ENCODE results near the gene CIITA. TPM values are rescaled to one million over a fixed set of nuclear protein-coding genes. Genes with fewer than 3 reads are reported as not detected.
A peak's percentile ranks its signal among the peaks of the same experiment; 100 is the strongest.
"Not testable (repeated sequence)": the region's sequence is repeated elsewhere in the genome, so short reads cannot be mapped to it uniquely, and the experiment has no call there.

Gene CIITA
- polyA plus RNA-seq, 1 donor, result 11.9 TPM

- Histone ChIP-seq H3K4me3 (ENCODE audit: low read length) (no peak overlapping the region), H3K27me3 (ENCODE audit: control insufficient read depth, insufficient read depth, low read length) (no peaks in the 10 kb centered on the region), H3K9me3 (ENCODE audit: control insufficient read depth, low read depth, low read length) (no peaks in the 10 kb centered on the region), H3K27ac (ENCODE audit: low read length) (no peak overlapping the region), H3K4me1 (ENCODE audit: control insufficient read depth, insufficient read depth, low read length) (peaks cover 37% of the 10 kb centered on the region), H3K36me3 (ENCODE audit: control insufficient read depth, insufficient read depth, low read length) (peaks cover 36% of the 10 kb centered on the region)
- no peak for DNase-seq
- WGBS (ENCODE audit: insufficient coverage, low lambda C conversion rate), result 80% methylated on average over 1 of the region's 8 CpGs
These were observed 59.4 kb downstream of the CIITA start for GRCh38 chr16:10936272-10936984.

DNA sequence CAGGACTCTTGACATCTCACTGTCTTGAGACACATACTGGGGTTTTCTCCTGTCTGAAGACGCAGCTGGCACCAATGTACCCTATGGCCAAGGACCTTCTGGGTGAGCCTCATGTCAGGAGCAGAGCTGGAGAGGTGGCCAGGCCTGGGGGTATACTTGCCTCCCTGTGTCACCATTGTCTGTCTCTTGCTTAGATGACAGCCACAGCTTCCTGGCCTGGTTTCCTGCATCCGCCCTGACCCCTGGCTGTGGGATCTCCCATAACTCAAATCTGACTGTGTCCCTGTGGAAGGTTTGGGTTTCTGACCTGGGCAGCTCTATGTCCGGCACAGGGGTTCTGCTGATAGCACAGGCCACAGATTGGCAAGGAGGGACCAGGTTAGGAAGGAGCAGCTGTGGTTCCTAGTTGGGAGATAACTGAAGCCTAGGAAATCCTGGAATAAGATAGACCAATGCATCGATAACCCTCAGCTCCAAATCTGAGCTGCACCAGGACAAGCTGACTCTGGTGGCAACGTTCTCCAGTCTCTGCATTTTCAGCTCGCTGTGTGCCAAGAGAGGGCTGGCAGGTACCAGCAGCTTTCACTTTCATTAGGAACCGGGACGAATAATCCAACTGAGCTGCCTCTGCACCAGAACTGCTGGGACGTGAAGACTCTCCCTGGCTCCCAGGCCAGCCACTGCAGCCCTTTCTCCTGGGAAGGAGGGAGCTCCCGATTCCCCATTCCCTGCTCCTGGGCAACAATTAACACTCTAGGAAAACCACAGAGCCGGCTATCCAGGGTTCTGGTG is 60.3 kb downstream of the CIITA start:
- peaks cover 30% of the 10 kb centered on the region for H3K36me3 ChIP-seq (ENCODE audit: control insufficient read depth, insufficient read depth, low read length)
- DNase-seq, result no peak
- H3K27ac ChIP-seq (ENCODE audit: low read length), result no peak overlapping the region
- H3K9me3 ChIP-seq (ENCODE audit: control insufficient read depth, low read depth, low read length), result no peaks in the 10 kb centered on the region
- WGBS (ENCODE audit: insufficient coverage, low lambda C conversion rate), result no CpG with 5 or more reads among the region's 11 CpGs
- no peaks in the 10 kb centered on the region for H3K27me3 ChIP-seq (ENCODE audit: control insufficient read depth, insufficient read depth, low read length)
- no peak overlapping the region for H3K4me3 ChIP-seq (ENCODE audit: low read length)
- peaks cover 37% of the 10 kb centered on the region for H3K4me1 ChIP-seq (ENCODE audit: control insufficient read depth, insufficient read depth, low read length)

DNA sequence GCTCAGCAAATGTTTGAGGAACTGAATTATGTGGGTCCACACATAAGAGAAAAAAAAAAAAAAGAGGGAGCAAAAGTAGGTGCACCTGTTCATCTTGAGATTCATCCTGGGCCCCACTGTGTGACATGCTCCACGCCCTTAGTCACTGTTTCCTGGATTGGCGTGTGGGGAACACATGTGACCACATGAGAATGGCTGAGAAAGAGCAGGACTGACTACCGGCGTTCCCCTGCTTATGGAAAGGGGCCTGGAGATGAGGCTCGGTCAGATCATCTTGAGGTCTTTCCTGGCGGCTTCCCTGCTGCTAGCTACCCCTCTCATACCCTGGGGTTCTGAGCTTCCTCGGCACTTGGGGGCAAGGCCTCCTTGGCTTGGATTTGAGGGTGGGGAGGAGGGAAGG is 61.3 kb downstream of the CIITA start:
- no CpG with 5 or more reads among the region's 7 CpGs for WGBS (ENCODE audit: insufficient coverage, low lambda C conversion rate)
- Histone ChIP-seq H3K9me3 (ENCODE audit: control insufficient read depth, low read depth, low read length) (no peaks in the 10 kb centered on the region), H3K27ac (ENCODE audit: low read length) (peak overlapping the region; percentile 77), H3K4me3 (ENCODE audit: low read length) (no peak overlapping the region), H3K36me3 (ENCODE audit: control insufficient read depth, insufficient read depth, low read length) (peaks cover 24% of the 10 kb centered on the region), H3K4me1 (ENCODE audit: control insufficient read depth, insufficient read depth, low read length) (peaks cover 37% of the 10 kb centered on the region), H3K27me3 (ENCODE audit: control insufficient read depth, insufficient read depth, low read length) (no peaks in the 10 kb centered on the region)
- DNase-seq, result peak in 1 of 2 donors; percentile 64

- DNase-seq, result peak; percentile 43 to 63
- Histone ChIP-seq H3K9me3 (ENCODE audit: control insufficient read depth, low read depth, low read length) (no peaks in the 10 kb centered on the region), H3K4me3 (ENCODE audit: low read length) (no peak overlapping the region), H3K27me3 (ENCODE audit: control insufficient read depth, insufficient read depth, low read length) (no peaks in the 10 kb centered on the region), H3K36me3 (ENCODE audit: control insufficient read depth, insufficient read depth, low read length) (peaks cover 19% of the 10 kb centered on the region), H3K4me1 (ENCODE audit: control insufficient read depth, insufficient read depth, low read length) (peaks cover 37% of the 10 kb centered on the region), H3K27ac (ENCODE audit: low read length) (peak overlapping the region; percentile 77)
- 20% methylated on average over 1 of the region's 7 CpGs for WGBS (ENCODE audit: insufficient coverage, low lambda C conversion rate)
These were observed 62.0 kb downstream of the CIITA start for GRCh38 chr16:10938796-10939648.

GRCh38 chr16:10939649-10940234 is 62.7 kb downstream of the CIITA start:
- Histone ChIP-seq H3K27me3 (ENCODE audit: control insufficient read depth, insufficient read depth, low read length) (no peaks in the 10 kb centered on the region), H3K4me1 (ENCODE audit: control insufficient read depth, insufficient read depth, low read length) (peaks cover 37% of the 10 kb centered on the region), H3K36me3 (ENCODE audit: control insufficient read depth, insufficient read depth, low read length) (peaks cover 14% of the 10 kb centered on the region), H3K9me3 (ENCODE audit: control insufficient read depth, low read depth, low read length) (no peaks in the 10 kb centered on the region), H3K4me3 (ENCODE audit: low read length) (peak overlapping the region; percentile 55), H3K27ac (ENCODE audit: low read length) (no peak overlapping the region)
- 90% methylated on average over 2 of the region's 7 CpGs for WGBS (ENCODE audit: insufficient coverage, low lambda C conversion rate)
- DNase-seq, result no peak

GRCh38 chr16:10940501-10941079 is 63.6 kb downstream of the CIITA start:
- no peaks in the 10 kb centered on the region for H3K27me3 ChIP-seq (ENCODE audit: control insufficient read depth, insufficient read depth, low read length)
- WGBS (ENCODE audit: insufficient coverage, low lambda C conversion rate), result no CpG with 5 or more reads among the region's 8 CpGs
- H3K9me3 ChIP-seq (ENCODE audit: control insufficient read depth, low read depth, low read length), result no peaks in the 10 kb centered on the region
- peaks cover 14% of the 10 kb centered on the region for H3K36me3 ChIP-seq (ENCODE audit: control insufficient read depth, insufficient read depth, low read length)
- peaks cover 41% of the 10 kb centered on the region for H3K4me1 ChIP-seq (ENCODE audit: control insufficient read depth, insufficient read depth, low read length)
- peak overlapping the region; percentile 7 for H3K27ac ChIP-seq (ENCODE audit: low read length)
- peak overlapping the region; percentile 55 for H3K4me3 ChIP-seq (ENCODE audit: low read length)
- DNase-seq, result peak; percentile 53 to 71

- peak in 1 of 2 donors; percentile 48 for DNase-seq
- peaks cover 13% of the 10 kb centered on the region for H3K36me3 ChIP-seq (ENCODE audit: control insufficient read depth, insufficient read depth, low read length)
- H3K4me3 ChIP-seq (ENCODE audit: low read length), result peak overlapping the region; percentile 55
- H3K9me3 ChIP-seq (ENCODE audit: control insufficient read depth, low read depth, low read length), result no peaks in the 10 kb centered on the region
- peaks cover 44% of the 10 kb centered on the region for H3K4me1 ChIP-seq (ENCODE audit: control insufficient read depth, insufficient read depth, low read length)
- peak overlapping the region; percentile 7 for H3K27ac ChIP-seq (ENCODE audit: low read length)
- whole genome bisulfite sequencing (ENCODE audit: insufficient coverage, low lambda C conversion rate), result no CpG with 5 or more reads among the region's 36 CpGs
- H3K27me3 ChIP-seq (ENCODE audit: control insufficient read depth, insufficient read depth, low read length), result no peaks in the 10 kb centered on the region
These were observed 64.3 kb downstream of the CIITA start for GRCh38 chr16:10941127-10941933.

GRCh38 chr16:10941935-10942351 is 64.9 kb downstream of the CIITA start:
- Histone ChIP-seq H3K4me3 (ENCODE audit: low read length) (peak overlapping the region; percentile 55), H3K36me3 (ENCODE audit: control insufficient read depth, insufficient read depth, low read length) (peaks cover 10% of the 10 kb centered on the region), H3K4me1 (ENCODE audit: control insufficient read depth, insufficient read depth, low read length) (peaks cover 47% of the 10 kb centered on the region)
- H3K27ac ChIP-seq (ENCODE audit: low read length); H3K27me3 ChIP-seq (ENCODE audit: control insufficient read depth, insufficient read depth, low read length); H3K9me3 ChIP-seq (ENCODE audit: control insufficient read depth, low read depth, low read length): not testable (repeated sequence)
- DNase-seq, result peak in 1 of 2 donors; percentile 37
- no CpG with 5 or more reads among the region's 52 CpGs for WGBS (ENCODE audit: insufficient coverage, low lambda C conversion rate)

DNA sequence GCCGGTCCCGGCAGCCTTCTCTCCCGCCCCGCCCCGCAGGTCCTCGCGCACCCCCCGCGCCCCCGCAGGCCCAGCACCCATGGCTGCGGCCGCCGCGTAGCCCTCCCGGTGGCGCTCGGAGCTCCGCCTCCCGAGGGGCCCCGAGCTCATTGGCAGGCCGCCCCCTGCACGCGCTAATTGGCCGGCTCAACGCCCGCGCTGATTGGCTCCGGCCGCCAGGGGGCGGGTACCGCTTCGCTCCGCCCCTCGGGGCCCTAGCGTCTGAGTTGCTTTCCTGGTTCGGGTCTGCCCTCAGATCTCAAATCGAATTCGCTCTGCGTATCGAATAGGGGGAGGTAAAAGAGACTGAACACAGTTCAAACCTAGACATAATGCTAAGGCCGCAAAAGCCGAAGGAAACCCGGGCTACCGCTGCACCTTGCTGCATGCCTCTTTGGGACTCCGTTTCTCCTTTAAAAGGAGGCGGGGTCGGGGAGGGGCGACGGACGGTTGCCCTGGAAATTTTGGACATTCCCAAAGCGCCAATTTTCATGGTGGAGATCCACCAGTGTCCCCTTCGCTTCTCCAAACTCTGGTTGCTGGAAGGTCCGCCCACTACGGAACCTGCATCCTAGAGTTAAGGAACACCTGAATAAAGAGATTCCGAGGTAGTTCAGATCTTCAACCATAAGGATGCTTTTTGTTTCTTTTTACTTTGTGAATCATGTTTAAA is 65.5 kb downstream of the CIITA start, which contains the start of gene DEXI:
DEXI (minus strand) TSS at position 117 of the 712 bp plus-strand sequence. CDS start 463 bp downstream, outside the sequence.
- Histone ChIP-seq H3K9me3 (ENCODE audit: control insufficient read depth, low read depth, low read length) (no peaks in the 10 kb centered on the region), H3K4me1 (ENCODE audit: control insufficient read depth, insufficient read depth, low read length) (peaks cover 43% of the 10 kb centered on the region)
- DNase-seq, result peak; percentile 91 to 93

More for the DNA sequence above, 65.5 kb downstream of the CIITA start, which contains the start of gene DEXI:
- H3K27ac ChIP-seq (ENCODE audit: low read length), result peak within 1 kb of the TSS; percentile 42
- peaks cover 6% of the 10 kb centered on the region for H3K36me3 ChIP-seq (ENCODE audit: control insufficient read depth, insufficient read depth, low read length)
- H3K27me3 ChIP-seq (ENCODE audit: control insufficient read depth, insufficient read depth, low read length), result no peaks in the 10 kb centered on the region
- no CpG with 5 or more reads among the region's 55 CpGs for WGBS (ENCODE audit: insufficient coverage, low lambda C conversion rate)
- peak within 1 kb of the TSS; percentile 68 for H3K4me3 ChIP-seq (ENCODE audit: low read length)
